Astrocyte of the hippocampus (primary cell): Measurements from ENCODE around the gene C4BPB.
"Not testable (repeated sequence)": the region's sequence is repeated elsewhere in the genome, so short reads cannot be mapped to it uniquely, and the experiment has no call there.

Experiments used
- DNase-seq: peaks from one replicate; pipeline ENCODE4 v3.0.0; 2011; ENCODE audit warnings: low read depth, low spot score

Gene C4BPB, protein sequence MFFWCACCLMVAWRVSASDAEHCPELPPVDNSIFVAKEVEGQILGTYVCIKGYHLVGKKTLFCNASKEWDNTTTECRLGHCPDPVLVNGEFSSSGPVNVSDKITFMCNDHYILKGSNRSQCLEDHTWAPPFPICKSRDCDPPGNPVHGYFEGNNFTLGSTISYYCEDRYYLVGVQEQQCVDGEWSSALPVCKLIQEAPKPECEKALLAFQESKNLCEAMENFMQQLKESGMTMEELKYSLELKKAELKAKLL

DNA sequence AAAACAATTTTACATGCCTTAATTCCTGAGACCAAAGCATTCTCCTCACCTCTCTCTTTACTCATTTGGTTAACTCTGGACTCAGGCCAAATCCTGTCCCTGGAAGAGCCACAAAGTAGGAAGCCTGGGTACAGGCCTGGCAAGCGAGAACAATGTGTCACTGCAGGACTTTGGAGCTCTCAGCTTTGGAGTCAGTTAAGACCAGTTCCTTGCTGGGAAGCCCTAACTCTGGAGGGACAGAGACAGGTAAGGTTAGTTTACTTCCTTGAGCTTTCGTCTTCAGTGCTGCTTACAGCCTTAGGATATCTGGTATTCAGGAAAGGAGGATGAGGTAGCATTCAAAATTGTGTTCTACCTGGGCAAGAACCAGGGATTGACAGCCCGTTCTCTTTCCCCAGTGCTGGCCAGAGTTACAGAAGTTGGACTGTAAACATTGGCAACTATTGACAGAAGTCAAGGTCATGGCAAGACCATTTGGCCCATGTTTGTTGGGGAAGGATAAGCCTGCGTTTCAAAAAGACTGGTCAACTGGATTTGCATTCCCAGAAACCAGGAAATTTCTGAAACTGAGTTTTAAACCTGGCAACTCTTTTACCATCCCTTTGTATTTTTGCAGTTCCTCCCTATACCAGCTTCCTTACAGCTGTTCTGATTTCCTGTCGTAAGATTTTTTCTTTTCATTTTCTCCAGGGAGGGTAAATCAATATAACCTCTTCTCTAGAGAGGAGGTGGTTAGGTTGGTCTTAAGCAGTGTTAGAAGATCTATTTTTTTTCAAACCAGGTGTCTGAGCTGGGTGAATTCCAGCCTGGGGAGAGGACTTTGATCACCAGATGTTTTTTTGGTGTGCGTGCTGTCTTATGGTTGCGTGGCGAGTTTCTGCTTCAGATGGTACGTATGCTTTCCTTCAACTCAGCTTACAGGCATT is at the start of gene C4BPB:
TSS of gene C4BPB (plus strand) at position 160 of the 926 bp plus-strand sequence. CDS start at position 832, 672 bp downstream.
- DNase-seq = peak; percentile 35

- DNase-seq = no peak
Observed at GRCh38 chr1:207039380-207040180, 49.1 kb upstream of the C4BPB start.

GRCh38 chr1:207040181-207040533 is 48.5 kb upstream of the C4BPB start:
- DNase-seq = no peak

DNA sequence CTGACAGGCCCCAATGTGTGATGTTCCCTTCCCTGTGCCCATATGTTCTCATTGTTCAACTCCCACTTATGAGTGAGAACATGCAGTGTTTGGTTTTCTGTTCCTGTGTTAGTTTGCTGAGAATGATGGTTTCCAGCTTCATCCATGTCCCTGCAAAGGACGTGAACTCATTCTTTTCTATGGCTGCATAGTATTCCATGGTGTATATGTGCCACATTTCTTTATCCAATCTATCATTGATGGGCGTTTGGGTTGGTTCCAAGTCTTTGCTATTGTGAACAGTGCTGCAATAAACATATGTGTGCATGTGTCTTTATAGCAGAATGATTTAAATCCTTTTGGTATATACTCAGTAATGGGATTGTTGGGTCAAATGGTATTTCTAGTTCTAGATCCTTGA is 47.3 kb upstream of the C4BPB start:
- not testable (repeated sequence) for DNase-seq

- no peak for DNase-seq
Observed at GRCh38 chr1:207045453-207045852, 43.2 kb upstream of the C4BPB start.

DNA sequence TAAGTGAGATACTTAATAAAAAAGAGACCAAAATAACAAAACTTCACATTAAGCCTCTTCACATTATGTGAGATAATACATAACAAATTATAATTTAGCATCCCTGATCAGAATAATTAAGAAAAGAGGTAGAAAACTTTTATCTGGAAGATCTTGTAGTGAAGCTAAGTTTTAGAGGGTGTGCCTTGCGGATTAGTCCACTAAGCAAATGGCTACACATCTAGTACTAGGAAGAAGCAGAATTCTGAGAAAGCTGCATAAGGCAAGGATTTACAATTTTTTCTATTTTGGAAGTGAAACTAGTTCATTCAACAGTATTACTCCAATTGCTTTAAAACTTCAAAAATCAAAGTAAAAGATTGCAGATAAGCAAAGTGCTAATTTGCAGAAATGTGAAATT is 41.2 kb upstream of the C4BPB start:
- DNase-seq = no peak

GRCh38 chr1:207048041-207048440 is 40.6 kb upstream of the C4BPB start:
- DNase-seq = no peak

DNA sequence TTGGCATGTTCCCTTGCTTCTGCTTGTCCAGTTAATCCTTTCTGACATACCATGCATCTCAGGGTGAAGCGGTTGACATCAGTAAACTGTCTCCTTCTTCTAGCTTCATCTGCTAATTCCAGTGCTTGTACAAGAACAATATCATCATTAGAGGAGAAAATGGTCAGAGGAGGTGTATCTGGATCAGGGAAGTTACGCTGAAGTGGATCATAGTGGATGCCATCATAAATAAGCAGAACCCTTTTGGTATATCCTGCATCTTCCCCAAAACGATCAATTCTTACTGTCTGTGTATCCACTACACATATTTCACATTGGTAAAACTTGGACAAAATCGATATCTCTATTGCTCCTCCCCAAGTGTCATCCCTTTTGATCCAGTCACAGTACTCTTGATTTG is 39.6 kb upstream of the C4BPB start:
- DNase-seq = no peak

DNA sequence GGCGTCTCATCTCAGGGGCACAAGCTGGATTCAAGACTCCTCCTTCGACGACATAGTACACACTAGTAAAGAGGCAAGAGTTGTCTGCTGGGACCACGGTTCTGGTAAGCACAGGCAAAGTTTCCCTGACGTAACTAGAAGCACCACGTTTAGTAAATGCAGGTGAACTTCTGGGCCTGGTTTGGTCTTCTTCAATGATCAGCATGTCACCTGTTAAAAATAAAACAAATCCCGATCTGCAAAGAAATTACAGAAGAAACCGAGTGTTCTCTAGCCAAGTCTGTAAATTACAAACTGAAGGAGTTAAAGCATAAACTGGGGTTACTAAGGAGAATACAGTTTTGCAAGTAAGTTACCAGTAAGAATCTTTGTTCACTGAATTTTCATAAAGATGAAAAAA is 39.1 kb upstream of the C4BPB start:
- no peak for DNase-seq

- DNase-seq = peak; percentile 65
Observed at GRCh38 chr1:207049974-207050391, 38.7 kb upstream of the C4BPB start.

DNA sequence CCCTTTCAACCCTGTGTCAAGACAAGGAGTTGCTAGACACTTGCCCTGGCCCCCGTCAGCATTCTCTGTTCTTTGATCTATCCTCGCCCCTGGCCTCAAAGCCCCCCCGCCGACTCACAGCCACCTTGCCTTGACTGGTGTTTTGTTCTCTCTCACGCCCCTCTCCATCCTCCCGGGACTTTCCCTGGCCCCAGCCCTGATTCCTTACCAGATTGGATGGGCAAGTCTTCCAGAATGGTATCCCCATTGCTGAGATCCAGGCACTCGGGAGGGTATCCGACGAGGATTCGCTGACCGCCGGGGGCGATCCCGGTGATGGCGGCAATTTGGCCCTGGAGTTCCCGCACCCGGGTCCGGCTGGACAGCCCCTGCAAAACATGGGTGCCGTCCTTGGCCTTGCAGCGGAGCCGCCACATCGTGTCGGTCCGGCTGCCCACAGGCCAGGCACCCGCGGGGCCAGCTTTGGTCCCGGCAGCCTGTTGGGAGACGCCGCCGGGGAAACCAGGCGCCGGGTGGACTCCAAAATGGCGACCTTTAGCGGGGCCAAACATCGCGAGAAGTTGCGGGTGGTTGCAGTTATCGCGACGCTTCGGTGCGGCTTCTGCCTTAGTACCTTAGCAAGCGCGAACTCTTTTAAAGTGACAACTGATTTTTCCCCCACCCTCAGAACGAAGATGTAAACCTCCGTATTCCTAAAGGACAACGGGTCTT is 38.0 kb upstream of the C4BPB start:
- peak; percentile 97 for DNase-seq

DNA sequence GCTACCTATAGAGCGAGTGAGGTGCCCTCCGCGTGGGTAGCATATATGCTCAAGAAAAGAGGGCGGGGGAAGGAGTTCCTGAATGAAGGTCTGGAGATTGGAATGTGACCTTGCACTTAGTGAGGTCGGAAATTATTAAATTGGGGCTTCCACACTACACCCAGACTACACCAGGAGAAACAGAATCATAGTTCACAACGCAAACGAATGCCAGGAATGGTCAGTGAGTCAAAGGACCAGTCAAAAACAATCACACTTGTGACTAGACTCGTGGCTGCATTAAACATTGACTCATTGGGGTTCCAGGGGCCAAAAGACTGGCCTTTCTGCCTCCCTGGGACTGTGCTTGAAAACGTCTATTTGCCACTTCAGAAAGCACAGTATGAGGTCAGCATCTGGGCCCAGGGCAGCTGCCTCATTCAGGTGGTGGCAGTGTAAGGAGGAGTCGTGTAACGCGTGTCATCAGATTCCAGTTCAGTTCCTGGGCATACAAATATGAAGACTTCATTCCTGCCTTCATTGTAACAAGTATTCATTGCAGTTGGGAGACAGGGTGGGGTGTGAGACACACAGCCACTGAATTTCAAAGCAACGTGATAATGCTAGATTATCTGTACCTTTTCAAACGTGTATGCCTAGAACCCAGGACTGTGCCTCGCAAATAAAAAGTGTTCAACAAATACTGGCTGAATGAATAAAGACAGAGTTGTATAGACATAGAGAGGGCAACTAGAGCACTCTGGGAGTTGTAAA is 37.3 kb upstream of the C4BPB start, which contains the start of gene YOD1:
TSS of gene YOD1 (minus strand) at position 18 of the 753 bp plus-strand sequence. CDS start 178 bp downstream, outside the sequence.
- DNase-seq = peak; percentile 62

GRCh38 chr1:207052911-207053769 is 35.5 kb upstream of the C4BPB start, which contains the start of gene PFKFB2:
Gene PFKFB2, plus strand, starts transcription at chr1:207053275. Its CDS starts 1,443 bp downstream, at chr1:207054718.
- DNase-seq = peak; percentile 97

GRCh38 chr1:207054491-207054890 is 34.2 kb upstream of the C4BPB start:
- DNase-seq = no peak

GRCh38 chr1:207055386-207056001 is 33.2 kb upstream of the C4BPB start:
- DNase-seq = no peak

GRCh38 chr1:207056673-207057072 is 32.0 kb upstream of the C4BPB start:
- DNase-seq = no peak

DNA sequence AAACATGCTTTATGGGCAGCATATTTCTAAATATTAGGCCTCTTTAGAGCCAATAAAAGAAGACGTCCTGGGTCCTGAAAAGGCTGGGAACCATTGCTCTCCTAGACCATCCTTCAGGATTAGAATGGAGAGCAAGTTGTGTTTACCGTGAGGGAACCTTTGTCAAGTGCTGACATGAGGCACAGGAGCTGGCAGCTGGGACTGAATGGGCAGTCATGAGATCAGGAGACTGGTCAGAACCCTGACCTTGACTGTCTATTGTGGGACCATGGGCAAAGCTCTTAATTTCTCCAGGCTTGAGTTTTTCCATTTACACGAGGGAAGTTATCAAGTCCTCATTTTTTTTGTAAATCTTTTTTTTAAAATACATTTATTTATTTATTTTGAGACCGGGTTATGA is 30.4 kb upstream of the C4BPB start:
- no peak for DNase-seq

DNA sequence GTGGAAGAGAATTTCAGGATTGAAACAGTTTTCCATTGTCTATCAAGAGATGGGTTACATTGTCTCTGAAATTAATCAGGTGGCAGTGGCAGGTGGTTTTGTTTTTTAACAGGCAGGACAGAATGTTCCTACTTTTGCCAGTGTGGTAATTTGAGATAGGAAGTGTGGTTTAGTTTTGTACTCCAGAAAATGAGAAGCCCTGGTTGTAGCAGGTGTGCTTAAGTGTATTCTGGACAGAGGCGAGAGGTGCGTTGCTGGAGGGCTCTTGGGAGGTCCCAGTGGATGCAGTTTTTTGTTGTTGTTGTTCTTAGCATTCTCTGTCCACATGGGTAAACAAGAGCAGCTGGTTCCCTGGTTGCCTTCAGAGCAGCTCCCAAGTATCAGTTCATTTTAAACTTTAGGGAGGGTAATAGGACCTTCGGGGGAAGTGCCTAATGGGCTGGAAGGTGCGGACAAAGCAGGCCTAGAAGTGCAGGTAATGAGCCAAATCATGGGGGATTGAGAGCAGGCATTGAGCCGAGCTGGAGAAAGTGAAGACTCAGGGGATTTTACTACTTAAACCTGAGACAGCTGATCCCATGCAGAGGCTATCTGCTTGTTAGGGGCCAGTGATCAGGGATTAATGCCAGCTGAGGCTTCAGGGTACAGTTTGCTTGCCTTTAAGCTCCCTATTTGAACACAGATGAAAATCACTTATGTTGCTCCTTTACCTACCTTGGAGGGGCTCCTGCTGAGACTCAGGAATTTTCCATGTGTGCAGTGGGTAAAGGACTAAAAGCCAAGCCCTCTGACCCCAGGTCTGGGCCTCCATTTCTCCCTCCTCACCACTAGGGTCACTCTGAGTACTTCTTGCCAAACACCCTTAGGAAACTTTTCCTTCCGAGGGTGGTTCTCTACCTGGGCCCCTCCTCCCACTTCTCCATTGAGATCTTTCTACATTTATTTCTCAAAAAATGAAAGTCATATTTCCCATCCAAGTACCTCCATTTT is 29.5 kb upstream of the C4BPB start:
- DNase-seq = no peak
